Measurements from ENCODE around the gene GZF1.

DNA sequence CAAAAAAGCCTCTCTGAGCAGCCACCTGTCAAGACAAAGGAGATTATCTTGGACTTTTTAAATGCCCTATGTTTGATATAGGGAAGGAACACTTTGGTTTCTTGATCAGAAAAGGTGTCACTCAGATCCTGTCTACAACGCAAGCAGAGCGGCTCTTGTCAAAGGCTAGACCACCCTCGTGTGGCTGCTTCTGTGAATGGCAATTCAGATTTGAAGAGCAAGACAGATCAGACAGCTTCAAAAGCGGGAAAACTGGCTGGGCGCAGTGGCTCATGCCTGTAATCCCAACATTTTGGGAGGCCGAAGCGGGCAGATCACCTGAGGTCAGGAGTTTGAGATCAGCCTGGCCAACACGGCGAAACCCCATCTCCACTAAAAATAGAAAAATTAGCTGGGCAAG lies 21.5 kb upstream of the GZF1 start:
- TF ChIP-seq EZH2 (IDR thresholded peaks at IDR 0.05; ENCODE audit: insufficient read depth, poor library complexity, severe bottlenecking) (no peak), EZH2phosphoT487 (IDR thresholded peaks at IDR 0.05; ENCODE audit: insufficient read depth, low read depth) (no peak)

Data from GM23248 (cell line).